HG02943 (cell line): ENCODE data around the gene SFXN1.

Source experiments
- ATAC-seq: cut with Tn5 transposase; IDR thresholded peaks from one replicate; pipeline ENCODE4 v1.9.1; 2021; ENCODE audit warnings: mild to moderate bottlenecking, low read depth, moderate library complexity; ENCODE audit not compliant: unreplicated experiment

Gene SFXN1

DNA sequence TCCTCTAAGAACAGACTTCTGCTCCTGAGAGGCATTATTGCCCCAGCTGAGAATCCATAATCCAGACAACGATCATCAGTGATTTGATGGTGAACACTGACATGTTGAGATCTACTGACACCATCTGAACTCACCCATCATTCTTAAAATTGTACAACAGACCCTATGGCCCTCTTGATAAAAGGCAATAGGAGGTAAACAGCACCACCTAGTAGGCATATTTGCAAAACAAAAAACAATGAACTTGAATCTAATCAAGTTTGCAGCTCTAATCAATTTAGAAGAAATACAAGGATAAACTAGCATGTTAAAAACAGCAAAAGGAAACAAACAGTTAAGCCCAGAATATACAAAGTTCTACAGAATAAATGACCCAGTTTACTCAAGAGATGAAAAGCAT lies 89.6 kb downstream of the SFXN1 start:
- ATAC-seq, result no peak

GRCh38 chr5:175569701-175570100 lies 91.3 kb downstream of the SFXN1 start:
- no peak for ATAC-seq

- ATAC-seq, result no peak
These were observed 94.5 kb downstream of the SFXN1 start for GRCh38 chr5:175572886-175573285.

- ATAC-seq, result no peak
These were observed 95.3 kb downstream of the SFXN1 start for GRCh38 chr5:175573493-175574269.

DNA sequence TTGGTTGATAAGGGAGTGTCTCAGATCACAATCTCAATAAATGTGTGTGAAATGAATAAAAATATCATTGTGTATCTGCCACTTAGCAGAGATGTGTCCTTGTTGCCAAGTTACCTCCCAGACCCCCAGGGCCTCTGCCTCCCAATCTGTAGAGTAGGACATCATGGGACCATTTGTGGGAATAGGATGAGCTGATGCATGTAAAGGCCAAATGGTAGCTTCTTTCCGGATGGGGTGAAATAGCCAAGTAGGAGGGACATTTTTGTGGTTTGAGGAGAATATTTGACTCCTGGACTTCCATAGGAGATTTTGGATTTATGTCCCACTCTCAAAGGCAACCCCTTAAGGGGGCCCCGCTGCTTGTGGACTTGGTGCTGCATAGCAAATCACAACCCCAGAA lies 96.9 kb downstream of the SFXN1 start:
- no peak for ATAC-seq

GRCh38 chr5:175576096-175576495 lies 97.7 kb downstream of the SFXN1 start:
- ATAC-seq, result no peak

DNA sequence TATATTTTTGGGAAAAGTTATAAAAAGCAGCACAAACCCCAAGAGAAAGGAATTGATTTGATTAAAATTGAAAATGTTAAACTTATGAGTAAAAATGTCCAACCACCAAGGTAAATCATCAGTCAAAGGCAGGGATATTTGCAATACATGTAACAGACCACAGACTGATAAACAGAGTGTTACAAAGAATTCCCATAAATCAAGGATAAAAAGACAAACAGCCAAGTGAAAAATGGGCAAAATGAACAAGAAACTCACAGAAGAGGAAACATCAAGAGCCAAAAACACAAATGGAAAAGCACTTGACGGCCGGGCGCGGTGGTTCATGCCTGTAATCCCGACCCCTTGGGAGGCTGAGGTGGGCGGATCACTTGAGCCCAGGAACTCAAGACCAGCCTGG lies 98.2 kb downstream of the SFXN1 start:
- ATAC-seq, result no peak
